8988T (cell line): ENCODE measurements around the gene RPL3.
A peak's percentile ranks its signal among the peaks of the same experiment; 100 is the strongest.
"Not testable (repeated sequence)": the region's sequence is repeated elsewhere in the genome, so short reads cannot be mapped to it uniquely, and the experiment has no call there.

Experiments
- DNase-seq: peaks from one replicate; pipeline ENCODE4 v3.0.0; 2011

The RPL3 gene

GRCh38 chr22:39350757-39351688 is 31.6 kb upstream of the RPL3 start:
- peak; percentile 15 for DNase-seq

- peak; percentile 80 for DNase-seq
Observed at GRCh38 chr22:39349967-39350726, 30.7 kb upstream of the RPL3 start, which contains the start of gene SYNGR1. Gene SYNGR1, plus strand, starts transcription at chr22:39349991. Its CDS starts 20 bp downstream, at chr22:39350011.

GRCh38 chr22:39349506-39349966 is 30.1 kb upstream of the RPL3 start:
- no peak for DNase-seq

- DNase-seq = no peak
Observed at GRCh38 chr22:39348909-39349505, 29.6 kb upstream of the RPL3 start.

- no peak for DNase-seq
Observed at GRCh38 chr22:39345231-39345630, 25.8 kb upstream of the RPL3 start.

GRCh38 chr22:39344046-39344390 is 24.6 kb upstream of the RPL3 start:
- no peak for DNase-seq

GRCh38 chr22:39343259-39344045 is 24.0 kb upstream of the RPL3 start:
- DNase-seq = no peak

- DNase-seq = no peak
Observed at GRCh38 chr22:39341179-39341578, 21.8 kb upstream of the RPL3 start.

GRCh38 chr22:39339775-39340174 is 20.4 kb upstream of the RPL3 start:
- DNase-seq = not testable (repeated sequence)

- no peak for DNase-seq
Observed at GRCh38 chr22:39336411-39336810, 17.0 kb upstream of the RPL3 start.

- DNase-seq = no peak
Observed at GRCh38 chr22:39332441-39333064, 13.1 kb upstream of the RPL3 start.

GRCh38 chr22:39330553-39330952 is 11.1 kb upstream of the RPL3 start:
- not testable (repeated sequence) for DNase-seq

GRCh38 chr22:39327995-39328754 is 8.8 kb upstream of the RPL3 start:
- DNase-seq = no peak

- no peak for DNase-seq
Observed at GRCh38 chr22:39325392-39325932, 6.0 kb upstream of the RPL3 start.

GRCh38 chr22:39320616-39321029 is 1.2 kb upstream of the RPL3 start:
- not testable (repeated sequence) for DNase-seq

- no peak for DNase-seq
Observed at GRCh38 chr22:39318507-39319283, 728 bp downstream of the RPL3 start.

- DNase-seq = no peak
Observed at GRCh38 chr22:39317775-39318506, 1.5 kb downstream of the RPL3 start.

- no peak for DNase-seq
Observed at GRCh38 chr22:39317084-39317774, 2.2 kb downstream of the RPL3 start.
